Spleen (tissue), 7 donors: ENCODE data around the gene AGPAT2.

Source experiments
- POLR2A ChIP-seq, 3 donors: fragments of 450-650 bp; IDR thresholded peaks; one replicate each; pipeline ENCODE4 v1.5.1; 2017; ENCODE audit warnings: antibody characterized with exemption in 3 of 3, mild to moderate bottlenecking in 1 of 3
- TF ChIP-seq, protein P1 (sequence below), 11 experiments: fragments of 200-600 bp in 7 of 11; fragments of 450-650 bp in 4 of 11; sonication (generic) in 4 of 11; IDR thresholded peaks in 8 of 11; conservative IDR thresholded peaks in 3 of 11; 1 replicate in 7 of 11; 2 replicates in 4 of 11; pipeline versions ENCODE4 v1.4.0 to v1.8.0; 2016 to 2021; ENCODE audit warnings: antibody characterized with exemption in 11 of 11, inconsistent platforms in 4 of 11, mild to moderate bottlenecking in 1 of 11
- donor health status: DM: no; HTN: no; CAD: no; lungs with moderate emphysema.
- donor health status: DM: no; HTN: no; CAD: no.
- donor health status: DM: no; HTN: no; CAD: no.

DNA sequence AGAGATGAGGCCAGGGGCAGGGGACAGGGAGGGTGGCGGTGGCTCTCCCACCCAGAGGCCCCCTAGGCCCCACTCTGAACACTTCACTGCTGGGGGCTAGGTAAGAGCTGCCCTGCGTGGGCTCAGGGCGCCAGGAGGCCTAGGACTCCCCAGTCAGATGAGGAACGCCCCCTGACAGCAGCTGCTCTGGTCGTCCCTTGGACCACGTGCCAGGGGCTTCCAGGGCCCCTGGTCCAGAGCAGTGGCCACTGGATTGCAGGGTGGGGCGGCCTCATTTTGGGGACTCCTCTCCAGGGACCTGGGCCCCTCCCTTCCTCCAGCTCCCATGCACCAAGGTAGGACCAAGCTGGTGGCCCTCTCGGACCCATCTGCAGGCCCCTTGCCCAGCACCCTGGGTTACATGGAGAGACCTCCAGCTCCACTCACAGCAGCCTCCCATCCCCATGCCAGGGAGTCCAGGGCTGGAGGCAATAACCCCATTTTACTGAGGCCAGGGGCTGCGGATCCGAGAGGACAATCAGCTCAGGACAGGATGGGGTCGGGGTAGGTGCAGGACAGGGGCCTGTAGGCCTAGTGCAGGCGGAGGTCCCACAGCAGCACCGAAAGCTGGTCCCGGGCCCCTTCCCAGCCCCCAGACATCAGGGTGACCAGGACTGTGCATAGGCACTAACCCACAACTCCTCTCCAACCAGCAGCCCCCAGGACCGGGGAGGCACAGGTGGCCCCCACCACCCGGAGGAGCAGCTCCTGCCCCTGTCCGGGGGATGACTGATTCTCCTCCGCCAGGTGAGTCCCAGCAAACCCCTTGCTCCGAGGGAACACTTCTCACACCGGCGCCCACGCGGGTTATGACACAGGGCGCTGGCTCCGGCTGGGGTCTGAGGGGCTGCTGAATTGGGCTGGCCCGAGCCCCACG, 23.0 kb downstream of the AGPAT2 start:
- TF ChIP-seq POLR2A (IDR thresholded peaks at IDR 0.05): no peak
- TF ChIP-seq, protein P1, sequence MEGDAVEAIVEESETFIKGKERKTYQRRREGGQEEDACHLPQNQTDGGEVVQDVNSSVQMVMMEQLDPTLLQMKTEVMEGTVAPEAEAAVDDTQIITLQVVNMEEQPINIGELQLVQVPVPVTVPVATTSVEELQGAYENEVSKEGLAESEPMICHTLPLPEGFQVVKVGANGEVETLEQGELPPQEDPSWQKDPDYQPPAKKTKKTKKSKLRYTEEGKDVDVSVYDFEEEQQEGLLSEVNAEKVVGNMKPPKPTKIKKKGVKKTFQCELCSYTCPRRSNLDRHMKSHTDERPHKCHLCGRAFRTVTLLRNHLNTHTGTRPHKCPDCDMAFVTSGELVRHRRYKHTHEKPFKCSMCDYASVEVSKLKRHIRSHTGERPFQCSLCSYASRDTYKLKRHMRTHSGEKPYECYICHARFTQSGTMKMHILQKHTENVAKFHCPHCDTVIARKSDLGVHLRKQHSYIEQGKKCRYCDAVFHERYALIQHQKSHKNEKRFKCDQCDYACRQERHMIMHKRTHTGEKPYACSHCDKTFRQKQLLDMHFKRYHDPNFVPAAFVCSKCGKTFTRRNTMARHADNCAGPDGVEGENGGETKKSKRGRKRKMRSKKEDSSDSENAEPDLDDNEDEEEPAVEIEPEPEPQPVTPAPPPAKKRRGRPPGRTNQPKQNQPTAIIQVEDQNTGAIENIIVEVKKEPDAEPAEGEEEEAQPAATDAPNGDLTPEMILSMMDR (IDR thresholded peaks at IDR 0.05 in 8 of 11, conservative IDR thresholded peaks at IDR 0.05 in 3 of 11): no peak
